Right lobe of liver (tissue), 4 donors: ENCODE results near the gene LUZP2.

ENCODE experiments used
- POLR2A ChIP-seq: fragments of 450-650 bp; IDR thresholded peaks from one replicate; pipeline ENCODE4 v1.6.1; 2017; ENCODE audit warnings: antibody characterized with exemption, mild to moderate bottlenecking
- TF ChIP-seq, protein P1 (sequence below), 4 donors: fragments of 200-600 bp in 3 of 4; fragments of 450-650 bp in 1 of 4; IDR thresholded peaks; one replicate each; pipeline versions ENCODE4 v1.5.1 to v1.8.0; 2016 to 2022; ENCODE audit warnings: antibody characterized with exemption in 4 of 4, mild to moderate bottlenecking in 2 of 4
- donor health status: DM: no; HTN: no; CAD: no.
- donor health status: DM: no; HTN: no; CAD: no.
- donor health status: DM: no; HTN: yes; CAD: no.

DNA sequence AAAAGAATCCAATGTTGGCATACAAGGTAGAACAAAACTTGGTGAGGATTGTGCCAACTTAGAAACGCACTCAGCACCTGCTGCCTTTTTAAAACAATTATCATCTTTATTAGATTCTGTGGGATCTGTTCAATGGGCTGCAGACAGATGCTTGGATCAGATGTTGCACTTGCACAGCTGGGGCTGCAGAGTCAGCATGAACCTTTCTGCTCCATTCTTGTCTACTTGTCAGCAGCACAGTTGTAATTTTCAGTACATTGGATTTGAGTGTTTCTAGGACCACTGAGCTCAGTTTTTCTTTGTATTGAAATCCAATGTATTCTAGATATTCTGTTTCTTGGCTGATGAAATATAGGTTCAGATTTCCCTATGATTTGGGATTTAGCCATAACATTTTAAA is 164.5 kb downstream of the LUZP2 start:
- TF ChIP-seq, protein P1, sequence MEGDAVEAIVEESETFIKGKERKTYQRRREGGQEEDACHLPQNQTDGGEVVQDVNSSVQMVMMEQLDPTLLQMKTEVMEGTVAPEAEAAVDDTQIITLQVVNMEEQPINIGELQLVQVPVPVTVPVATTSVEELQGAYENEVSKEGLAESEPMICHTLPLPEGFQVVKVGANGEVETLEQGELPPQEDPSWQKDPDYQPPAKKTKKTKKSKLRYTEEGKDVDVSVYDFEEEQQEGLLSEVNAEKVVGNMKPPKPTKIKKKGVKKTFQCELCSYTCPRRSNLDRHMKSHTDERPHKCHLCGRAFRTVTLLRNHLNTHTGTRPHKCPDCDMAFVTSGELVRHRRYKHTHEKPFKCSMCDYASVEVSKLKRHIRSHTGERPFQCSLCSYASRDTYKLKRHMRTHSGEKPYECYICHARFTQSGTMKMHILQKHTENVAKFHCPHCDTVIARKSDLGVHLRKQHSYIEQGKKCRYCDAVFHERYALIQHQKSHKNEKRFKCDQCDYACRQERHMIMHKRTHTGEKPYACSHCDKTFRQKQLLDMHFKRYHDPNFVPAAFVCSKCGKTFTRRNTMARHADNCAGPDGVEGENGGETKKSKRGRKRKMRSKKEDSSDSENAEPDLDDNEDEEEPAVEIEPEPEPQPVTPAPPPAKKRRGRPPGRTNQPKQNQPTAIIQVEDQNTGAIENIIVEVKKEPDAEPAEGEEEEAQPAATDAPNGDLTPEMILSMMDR (IDR thresholded peaks at IDR 0.05): no peak
- no peak for TF ChIP-seq POLR2A
